ENCODE data around the gene CMIP.
A peak's percentile ranks its signal among the peaks of the same experiment; 100 is the strongest.

CMIP gene

DNA sequence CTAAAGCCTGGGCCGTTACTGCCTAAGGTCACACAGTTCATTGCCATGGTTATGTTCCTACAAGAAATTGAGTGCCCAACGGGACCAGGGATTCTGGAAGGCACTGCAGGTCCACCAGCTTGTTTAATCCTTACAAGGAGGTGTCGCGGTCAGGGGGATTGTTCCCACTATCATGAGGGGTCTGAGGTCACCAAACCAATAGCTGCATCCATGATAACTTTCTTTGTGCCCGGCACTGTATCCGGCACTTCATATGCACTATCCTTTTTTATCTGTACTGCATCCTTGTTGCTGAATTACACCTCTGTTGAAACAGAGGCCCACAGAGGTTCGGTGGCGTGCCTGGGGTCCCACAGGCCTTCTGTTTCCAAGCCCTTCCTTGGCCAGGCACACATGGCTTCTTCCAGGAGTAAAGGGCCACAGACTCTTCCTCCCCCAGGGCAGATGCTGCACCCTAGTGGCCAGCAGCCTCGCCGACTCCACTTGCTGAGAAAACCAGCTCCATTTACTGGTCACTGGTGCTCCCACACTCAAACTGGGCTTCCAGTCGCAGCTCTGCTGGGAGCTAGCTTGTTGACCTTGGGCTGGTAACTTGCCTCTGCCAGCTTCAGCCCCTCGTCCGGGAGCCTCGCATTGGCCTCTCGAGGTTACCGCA is 252.5 kb downstream of the CMIP start:
- Histone ChIP-seq H3K9me3 (ENCODE audit: control extremely low read depth in 1 of 5, control insufficient read depth in 4 of 5, insufficient read depth in 2 of 5, low read depth in 1 of 5, low read length in 4 of 5) (no peaks in the 10 kb centered on the region), H3K27me3 (replicated peaks in 2 of 5; ENCODE audit: control insufficient read depth in 4 of 5, insufficient read depth in 5 of 5, low read length in 4 of 5) (no peaks in the 10 kb centered on the region), H3K4me3 (ENCODE audit: control insufficient read depth in 1 of 7, extremely low read depth in 1 of 7, insufficient read depth in 4 of 7, low read depth in 2 of 7, low read length in 6 of 7) (no peak overlapping the region), H3K4me1 (ENCODE audit: control extremely low read depth in 1 of 4, control insufficient read depth in 4 of 4, insufficient read depth in 4 of 4, low read length in 3 of 4) (peaks cover 0 to 28% (median 10%) of the 10 kb centered on the region in 4 experiments), H3K36me3 (ENCODE audit: control insufficient read depth in 4 of 4, insufficient read depth in 4 of 4, low read length in 3 of 4) (peaks cover 3 to 70% (median 39%) of the 10 kb centered on the region in 4 experiments), H3K27ac (ENCODE audit: insufficient read depth in 1 of 2, low read depth in 1 of 2, low read length in 2 of 2, poor library complexity in 1 of 2, severe bottlenecking in 2 of 2) (no peak overlapping the region)
- POLR2A ChIA-PET = interaction anchor here (0.8 to 1.0 kb wide), 2 partner anchors 21 to 73 kb away, joined by 3 read pairs; no protein-coding TSS in a partner anchor
- WGBS (ENCODE audit: insufficient coverage) = 91% methylated on average over 16 of the region's 16 CpGs
- peak; percentile 61 to 73 (median 68) for DNase-seq
- CTCF ChIA-PET = interaction anchor here (0.7 to 14.1 kb wide), 38 partner anchors 9 to 333 kb away, joined by 3 to 234 read pairs (median 4); no protein-coding TSS in a partner anchor

DNA sequence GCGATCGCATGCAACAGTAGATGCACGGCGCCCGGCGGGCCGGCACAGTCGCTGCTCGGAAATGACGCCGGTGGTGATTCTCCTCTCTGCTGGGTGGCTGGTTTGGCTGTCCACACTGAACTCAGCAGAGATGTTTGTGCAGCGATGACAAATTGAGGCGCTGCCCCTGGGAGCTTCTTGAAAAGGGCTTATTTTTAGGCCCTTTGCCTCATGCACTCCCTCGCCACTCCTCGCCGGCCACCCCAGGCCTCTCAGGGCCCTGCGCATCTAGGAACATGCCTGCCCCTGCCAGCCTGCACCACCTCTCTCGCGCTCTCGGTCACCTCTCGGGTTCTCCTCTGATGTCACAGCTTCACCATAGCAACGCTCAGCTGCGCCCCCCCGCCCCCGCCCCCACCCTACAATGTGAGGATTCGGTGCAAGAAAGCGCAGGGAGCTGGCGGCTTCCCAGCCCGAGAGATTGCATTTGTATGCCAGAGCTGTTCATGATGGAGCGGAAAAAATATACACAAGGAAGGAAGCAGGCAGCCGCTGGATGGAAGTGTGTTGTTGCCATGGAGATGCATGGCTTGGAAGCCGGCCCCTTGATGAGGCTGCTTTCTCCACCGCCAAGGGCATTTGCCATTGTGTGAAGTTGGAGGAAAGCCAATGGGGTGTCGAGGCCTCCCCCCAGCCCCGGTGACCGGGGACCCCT is 253.2 kb downstream of the CMIP start:
- H3K4me1 ChIP-seq (ENCODE audit: control extremely low read depth in 1 of 4, control insufficient read depth in 4 of 4, insufficient read depth in 4 of 4, low read length in 3 of 4) = peaks cover 0 to 28% (median 10%) of the 10 kb centered on the region in 4 experiments
- DNase-seq = no peak
- ChIA-PET POLR2A (no interaction called here), CTCF (interaction anchor here (0.7 to 14.1 kb wide), 30 partner anchors 8 to 333 kb away, joined by 3 to 234 read pairs (median 6); no protein-coding TSS in a partner anchor)
- WGBS (ENCODE audit: insufficient coverage) = 96% methylated on average over 32 of the region's 36 CpGs
- no peaks in the 10 kb centered on the region for H3K9me3 ChIP-seq (ENCODE audit: control extremely low read depth in 1 of 5, control insufficient read depth in 4 of 5, insufficient read depth in 2 of 5, low read depth in 1 of 5, low read length in 4 of 5)
- no peak overlapping the region for H3K4me3 ChIP-seq (ENCODE audit: control insufficient read depth in 1 of 7, extremely low read depth in 1 of 7, insufficient read depth in 4 of 7, low read depth in 2 of 7, low read length in 6 of 7)
- H3K27me3 ChIP-seq (replicated peaks in 2 of 5; ENCODE audit: control insufficient read depth in 4 of 5, insufficient read depth in 5 of 5, low read length in 4 of 5) = no peaks in the 10 kb centered on the region
- H3K27ac ChIP-seq (ENCODE audit: insufficient read depth in 1 of 2, low read depth in 1 of 2, low read length in 2 of 2, poor library complexity in 1 of 2, severe bottlenecking in 2 of 2) = no peak overlapping the region
- H3K36me3 ChIP-seq (ENCODE audit: control insufficient read depth in 4 of 4, insufficient read depth in 4 of 4, low read length in 3 of 4) = peaks cover 3 to 69% (median 40%) of the 10 kb centered on the region in 4 experiments

DNA sequence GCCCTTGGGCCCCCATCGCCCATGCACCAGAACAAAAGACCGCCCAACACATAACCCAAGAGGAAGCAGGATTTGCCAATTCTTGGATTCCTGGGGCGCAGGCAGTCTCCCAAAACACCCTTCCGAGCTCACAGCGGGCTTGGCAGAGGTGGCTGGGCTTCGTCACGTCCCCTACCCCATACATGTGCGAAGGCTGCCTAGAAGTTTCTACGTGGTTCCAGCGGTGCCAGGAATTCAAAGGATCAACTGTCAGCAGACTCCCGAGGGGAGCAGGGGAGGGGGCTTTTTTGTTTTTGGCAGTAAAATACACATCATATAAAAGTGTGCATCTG is 253.7 kb downstream of the CMIP start:
- 100% methylated on average over 6 of the region's 11 CpGs for WGBS (ENCODE audit: insufficient coverage)
- ChIA-PET POLR2A (no interaction called here), CTCF (interaction anchor here (1.1 to 14.1 kb wide), 9 partner anchors 11 to 248 kb away, joined by 3 to 234 read pairs (median 12); no protein-coding TSS in a partner anchor)
- Histone ChIP-seq H3K27me3 (replicated peaks in 2 of 5; ENCODE audit: control insufficient read depth in 4 of 5, insufficient read depth in 5 of 5, low read length in 4 of 5) (no peaks in the 10 kb centered on the region), H3K36me3 (ENCODE audit: control insufficient read depth in 4 of 4, insufficient read depth in 4 of 4, low read length in 3 of 4) (peaks cover 3 to 65% (median 38%) of the 10 kb centered on the region in 4 experiments), H3K4me1 (ENCODE audit: control extremely low read depth in 1 of 4, control insufficient read depth in 4 of 4, insufficient read depth in 4 of 4, low read length in 3 of 4) (peaks cover 0 to 28% (median 10%) of the 10 kb centered on the region in 4 experiments), H3K4me3 (ENCODE audit: control insufficient read depth in 1 of 7, extremely low read depth in 1 of 7, insufficient read depth in 4 of 7, low read depth in 2 of 7, low read length in 6 of 7) (no peak overlapping the region), H3K9me3 (ENCODE audit: control extremely low read depth in 1 of 5, control insufficient read depth in 4 of 5, insufficient read depth in 2 of 5, low read depth in 1 of 5, low read length in 4 of 5) (no peaks in the 10 kb centered on the region), H3K27ac (ENCODE audit: insufficient read depth in 1 of 2, low read depth in 1 of 2, low read length in 2 of 2, poor library complexity in 1 of 2, severe bottlenecking in 2 of 2) (no peak overlapping the region)
- no peak for DNase-seq

- POLR2A ChIA-PET = no interaction called here
- H3K4me1 ChIP-seq (ENCODE audit: control extremely low read depth in 1 of 4, control insufficient read depth in 4 of 4, insufficient read depth in 4 of 4, low read length in 3 of 4) = peaks cover 0 to 22% (median 10%) of the 10 kb centered on the region in 4 experiments
- no peak overlapping the region for H3K4me3 ChIP-seq (ENCODE audit: control insufficient read depth in 1 of 7, extremely low read depth in 1 of 7, insufficient read depth in 4 of 7, low read depth in 2 of 7, low read length in 6 of 7)
- no peak for DNase-seq
- no peak overlapping the region for H3K27ac ChIP-seq (ENCODE audit: insufficient read depth in 1 of 2, low read depth in 1 of 2, low read length in 2 of 2, poor library complexity in 1 of 2, severe bottlenecking in 2 of 2)
- H3K27me3 ChIP-seq (replicated peaks in 2 of 5; ENCODE audit: control insufficient read depth in 4 of 5, insufficient read depth in 5 of 5, low read length in 4 of 5) = no peaks in the 10 kb centered on the region
- WGBS (ENCODE audit: insufficient coverage) = 99% methylated on average over 10 of the region's 10 CpGs
- peaks cover 2 to 54% (median 35%) of the 10 kb centered on the region in 4 experiments for H3K36me3 ChIP-seq (ENCODE audit: control insufficient read depth in 4 of 4, insufficient read depth in 4 of 4, low read length in 3 of 4)
- no peaks in the 10 kb centered on the region for H3K9me3 ChIP-seq (ENCODE audit: control extremely low read depth in 1 of 5, control insufficient read depth in 4 of 5, insufficient read depth in 2 of 5, low read depth in 1 of 5, low read length in 4 of 5)
- CTCF ChIA-PET = interaction anchor here (0.7 to 14.1 kb wide), 7 partner anchors 10 to 296 kb away, joined by 3 to 234 read pairs (median 4); no protein-coding TSS in a partner anchor
Observed at GRCh38 chr16:81699596-81699995, 255.0 kb downstream of the CMIP start.

GRCh38 chr16:81700071-81700779 is 255.6 kb downstream of the CMIP start:
- WGBS (ENCODE audit: insufficient coverage) = 94% methylated on average over 17 of the region's 20 CpGs
- H3K27me3 ChIP-seq (replicated peaks in 2 of 5; ENCODE audit: control insufficient read depth in 4 of 5, insufficient read depth in 5 of 5, low read length in 4 of 5) = no peaks in the 10 kb centered on the region
- H3K9me3 ChIP-seq (ENCODE audit: control extremely low read depth in 1 of 5, control insufficient read depth in 4 of 5, insufficient read depth in 2 of 5, low read depth in 1 of 5, low read length in 4 of 5) = no peaks in the 10 kb centered on the region
- no peak for DNase-seq
- ChIA-PET CTCF (interaction anchor here (0.8 to 14.1 kb wide), 6 partner anchors 11 to 297 kb away, joined by 3 to 234 read pairs (median 4); no protein-coding TSS in a partner anchor), POLR2A (no interaction called here)
- H3K36me3 ChIP-seq (ENCODE audit: control insufficient read depth in 4 of 4, insufficient read depth in 4 of 4, low read length in 3 of 4) = peaks cover 8 to 61% (median 37%) of the 10 kb centered on the region in 4 experiments
- peaks cover 0 to 16% (median 6%) of the 10 kb centered on the region in 4 experiments for H3K4me1 ChIP-seq (ENCODE audit: control extremely low read depth in 1 of 4, control insufficient read depth in 4 of 4, insufficient read depth in 4 of 4, low read length in 3 of 4)
- no peak overlapping the region for H3K4me3 ChIP-seq (ENCODE audit: control insufficient read depth in 1 of 7, extremely low read depth in 1 of 7, insufficient read depth in 4 of 7, low read depth in 2 of 7, low read length in 6 of 7)
- no peak overlapping the region for H3K27ac ChIP-seq (ENCODE audit: insufficient read depth in 1 of 2, low read depth in 1 of 2, low read length in 2 of 2, poor library complexity in 1 of 2, severe bottlenecking in 2 of 2)

DNA sequence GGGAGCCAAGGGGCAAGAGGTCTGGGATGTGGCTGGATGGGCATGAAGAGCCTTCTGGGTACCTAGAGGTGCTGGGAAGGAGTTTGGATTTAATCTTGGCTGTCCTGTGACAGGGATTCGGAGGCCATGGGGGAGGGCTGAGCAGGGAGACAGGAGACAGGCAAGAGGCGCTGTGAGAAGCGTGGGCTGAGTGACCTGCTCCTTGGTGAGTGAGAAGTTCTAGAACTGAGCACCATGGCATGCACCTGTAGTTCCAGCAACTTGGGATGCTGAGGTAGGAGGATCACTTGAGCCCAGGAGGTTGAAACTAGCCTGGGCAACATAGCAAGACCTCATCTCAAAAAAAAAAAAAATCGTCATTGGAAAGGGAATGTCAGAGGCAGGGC is 256.2 kb downstream of the CMIP start:
- no peak for DNase-seq
- Histone ChIP-seq H3K4me1 (ENCODE audit: control extremely low read depth in 1 of 4, control insufficient read depth in 4 of 4, insufficient read depth in 4 of 4, low read length in 3 of 4) (peaks cover 0 to 10% (median 4%) of the 10 kb centered on the region in 4 experiments), H3K4me3 (ENCODE audit: control insufficient read depth in 1 of 7, extremely low read depth in 1 of 7, insufficient read depth in 4 of 7, low read depth in 2 of 7, low read length in 6 of 7) (no peak overlapping the region), H3K9me3 (ENCODE audit: control extremely low read depth in 1 of 5, control insufficient read depth in 4 of 5, insufficient read depth in 2 of 5, low read depth in 1 of 5, low read length in 4 of 5) (no peaks in the 10 kb centered on the region), H3K27me3 (replicated peaks in 2 of 5; ENCODE audit: control insufficient read depth in 4 of 5, insufficient read depth in 5 of 5, low read length in 4 of 5) (no peaks in the 10 kb centered on the region), H3K27ac (ENCODE audit: insufficient read depth in 1 of 2, low read depth in 1 of 2, low read length in 2 of 2, poor library complexity in 1 of 2, severe bottlenecking in 2 of 2) (no peak overlapping the region), H3K36me3 (ENCODE audit: control insufficient read depth in 4 of 4, insufficient read depth in 4 of 4, low read length in 3 of 4) (peaks cover 13 to 66% (median 39%) of the 10 kb centered on the region in 4 experiments)
- CTCF ChIA-PET = interaction anchor here (1.6 to 14.1 kb wide), 2 partner anchors 11 to 80 kb away, joined by 5 to 234 read pairs; no protein-coding TSS in a partner anchor
- 91% methylated on average over 3 of the region's 4 CpGs for WGBS (ENCODE audit: insufficient coverage)
- POLR2A ChIA-PET = no interaction called here

Measured in common myeloid progenitor, CD34-positive (primary cell).